ENCODE data around the gene GRAMD2B. TPM values are rescaled to one million over a fixed set of nuclear protein-coding genes. Genes with fewer than 3 reads are reported as not detected.

Gene GRAMD2B
- total RNA-seq, 2 donors from 2014 or later: 41.1 to 45.0 TPM

DNA sequence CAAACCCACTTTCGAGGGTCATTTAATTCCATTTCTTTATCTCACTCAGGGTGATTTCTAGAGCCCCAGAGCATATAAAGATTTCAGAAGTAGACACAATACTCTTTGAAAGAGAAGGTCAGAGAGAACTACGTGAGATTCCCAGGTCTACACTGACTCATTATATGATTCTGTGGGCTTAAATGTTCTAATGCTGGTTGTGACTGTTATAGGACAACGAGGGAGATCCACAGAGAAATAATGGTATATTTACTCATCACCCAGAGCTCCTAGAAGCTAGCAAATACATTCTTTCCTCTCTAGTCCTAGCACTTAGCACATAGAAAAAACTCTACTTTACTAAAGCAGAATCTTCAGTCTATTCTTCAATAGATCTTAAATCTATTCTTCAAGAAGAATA is 39.4 kb upstream of the GRAMD2B start:
- H3K9me3 ChIP-seq: peaks cover 0 to 20% of the 10 kb centered on the region in 2 donors
- TF ChIP-seq, protein P1, sequence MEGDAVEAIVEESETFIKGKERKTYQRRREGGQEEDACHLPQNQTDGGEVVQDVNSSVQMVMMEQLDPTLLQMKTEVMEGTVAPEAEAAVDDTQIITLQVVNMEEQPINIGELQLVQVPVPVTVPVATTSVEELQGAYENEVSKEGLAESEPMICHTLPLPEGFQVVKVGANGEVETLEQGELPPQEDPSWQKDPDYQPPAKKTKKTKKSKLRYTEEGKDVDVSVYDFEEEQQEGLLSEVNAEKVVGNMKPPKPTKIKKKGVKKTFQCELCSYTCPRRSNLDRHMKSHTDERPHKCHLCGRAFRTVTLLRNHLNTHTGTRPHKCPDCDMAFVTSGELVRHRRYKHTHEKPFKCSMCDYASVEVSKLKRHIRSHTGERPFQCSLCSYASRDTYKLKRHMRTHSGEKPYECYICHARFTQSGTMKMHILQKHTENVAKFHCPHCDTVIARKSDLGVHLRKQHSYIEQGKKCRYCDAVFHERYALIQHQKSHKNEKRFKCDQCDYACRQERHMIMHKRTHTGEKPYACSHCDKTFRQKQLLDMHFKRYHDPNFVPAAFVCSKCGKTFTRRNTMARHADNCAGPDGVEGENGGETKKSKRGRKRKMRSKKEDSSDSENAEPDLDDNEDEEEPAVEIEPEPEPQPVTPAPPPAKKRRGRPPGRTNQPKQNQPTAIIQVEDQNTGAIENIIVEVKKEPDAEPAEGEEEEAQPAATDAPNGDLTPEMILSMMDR (IDR thresholded peaks at IDR 0.05): no peak
- H3K4me1 ChIP-seq: peaks cover 0 to 5% of the 10 kb centered on the region in 2 donors
- H3K27ac ChIP-seq: no peak overlapping the region
- H3K36me3 ChIP-seq: no peaks in the 10 kb centered on the region
- H3K4me3 ChIP-seq: no peak overlapping the region
- no peak for DNase-seq (ENCODE audit: low spot score)
- H3K27me3 ChIP-seq: no peaks in the 10 kb centered on the region

DNA sequence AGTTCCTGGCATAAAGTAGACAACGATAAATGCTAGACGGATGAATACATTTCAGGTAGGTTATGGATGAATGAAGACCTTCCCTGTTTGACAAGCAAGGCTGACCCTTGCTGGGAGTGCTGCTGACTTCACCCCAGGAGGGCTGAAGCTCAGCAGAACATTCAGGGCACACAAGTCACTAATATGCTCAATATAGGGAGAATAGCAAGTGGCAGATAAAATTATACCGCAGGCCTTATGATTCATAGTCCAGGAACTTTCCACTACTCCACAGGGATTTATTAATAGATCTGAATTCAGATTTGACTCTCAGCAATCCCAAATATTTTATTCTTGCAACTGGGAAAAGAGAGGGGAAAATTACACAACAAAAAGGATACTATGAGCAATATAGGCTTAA is 38.2 kb upstream of the GRAMD2B start:
- TF ChIP-seq, protein P1 (IDR thresholded peaks at IDR 0.05): no peak
- Histone ChIP-seq H3K4me1 (peaks cover 0 to 5% of the 10 kb centered on the region in 2 donors), H3K4me3 (no peak overlapping the region), H3K9me3 (peaks cover 0 to 20% of the 10 kb centered on the region in 2 donors), H3K36me3 (no peaks in the 10 kb centered on the region), H3K27me3 (no peaks in the 10 kb centered on the region), H3K27ac (peak overlapping the region in 1 of 2 donors; percentile 55)
- no peak for DNase-seq (ENCODE audit: low spot score)

GRCh38 chr5:126385524-126386502 is 37.4 kb upstream of the GRAMD2B start:
- H3K27ac ChIP-seq: peak overlapping the region in 1 of 2 donors; percentile 55
- peaks cover 0 to 15% of the 10 kb centered on the region in 2 donors for H3K9me3 ChIP-seq
- no peaks in the 10 kb centered on the region for H3K27me3 ChIP-seq
- peaks cover 0 to 5% of the 10 kb centered on the region in 2 donors for H3K4me1 ChIP-seq
- TF ChIP-seq, protein P1 (IDR thresholded peaks at IDR 0.05): no peak
- no peak overlapping the region for H3K4me3 ChIP-seq
- H3K36me3 ChIP-seq: no peaks in the 10 kb centered on the region
- no peak for DNase-seq (ENCODE audit: low spot score)

DNA sequence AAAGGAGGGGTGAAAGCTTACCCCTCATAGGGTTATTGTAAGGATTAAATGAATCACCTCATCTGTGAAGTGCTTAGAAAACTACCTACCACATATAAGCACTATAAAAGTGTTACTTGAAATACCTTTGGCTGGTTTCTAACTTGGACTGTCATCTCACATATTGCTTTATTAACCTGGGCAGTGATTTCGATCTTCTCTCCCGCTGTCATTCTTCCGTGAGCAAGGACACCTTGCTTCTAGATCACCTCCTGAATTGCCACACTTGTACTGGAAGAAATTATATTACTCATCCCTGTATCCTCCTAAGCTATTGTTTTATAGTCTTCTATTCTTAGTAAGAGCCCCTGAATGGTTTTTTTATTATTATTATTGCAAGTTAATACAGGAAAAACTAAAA is 34.0 kb upstream of the GRAMD2B start:
- Histone ChIP-seq H3K4me3 (no peak overlapping the region), H3K27me3 (no peaks in the 10 kb centered on the region), H3K9me3 (no peaks in the 10 kb centered on the region), H3K27ac (no peak overlapping the region), H3K36me3 (no peaks in the 10 kb centered on the region), H3K4me1 (peaks cover 0 to 5% of the 10 kb centered on the region in 2 donors)
- DNase-seq (ENCODE audit: low spot score): no peak
- TF ChIP-seq, protein P1 (IDR thresholded peaks at IDR 0.05): no peak

GRCh38 chr5:126390051-126390450 is 33.2 kb upstream of the GRAMD2B start:
- Histone ChIP-seq H3K9me3 (no peaks in the 10 kb centered on the region), H3K27me3 (no peaks in the 10 kb centered on the region), H3K4me3 (no peak overlapping the region), H3K4me1 (peaks cover 0 to 5% of the 10 kb centered on the region in 2 donors), H3K36me3 (no peaks in the 10 kb centered on the region), H3K27ac (no peak overlapping the region)
- TF ChIP-seq, protein P1 (IDR thresholded peaks at IDR 0.05): no peak
- DNase-seq (ENCODE audit: low spot score): no peak

Measured in right atrium auricular region (tissue), 2 donors.